NCI-H748 (cell line): ENCODE data around the gene LCAT.
A peak's percentile ranks its signal among the peaks of the same experiment; 100 is the strongest.
"Not testable (repeated sequence)": the region's sequence is repeated elsewhere in the genome, so short reads cannot be mapped to it uniquely, and the experiment has no call there.

Source experiments
- DNase-seq: peaks from one replicate; lab custom pipeline; 2025; ENCODE audit not compliant: unreplicated experiment; lab: John Stamatoyannopoulos, UW

The LCAT gene, protein sequence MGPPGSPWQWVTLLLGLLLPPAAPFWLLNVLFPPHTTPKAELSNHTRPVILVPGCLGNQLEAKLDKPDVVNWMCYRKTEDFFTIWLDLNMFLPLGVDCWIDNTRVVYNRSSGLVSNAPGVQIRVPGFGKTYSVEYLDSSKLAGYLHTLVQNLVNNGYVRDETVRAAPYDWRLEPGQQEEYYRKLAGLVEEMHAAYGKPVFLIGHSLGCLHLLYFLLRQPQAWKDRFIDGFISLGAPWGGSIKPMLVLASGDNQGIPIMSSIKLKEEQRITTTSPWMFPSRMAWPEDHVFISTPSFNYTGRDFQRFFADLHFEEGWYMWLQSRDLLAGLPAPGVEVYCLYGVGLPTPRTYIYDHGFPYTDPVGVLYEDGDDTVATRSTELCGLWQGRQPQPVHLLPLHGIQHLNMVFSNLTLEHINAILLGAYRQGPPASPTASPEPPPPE

DNA sequence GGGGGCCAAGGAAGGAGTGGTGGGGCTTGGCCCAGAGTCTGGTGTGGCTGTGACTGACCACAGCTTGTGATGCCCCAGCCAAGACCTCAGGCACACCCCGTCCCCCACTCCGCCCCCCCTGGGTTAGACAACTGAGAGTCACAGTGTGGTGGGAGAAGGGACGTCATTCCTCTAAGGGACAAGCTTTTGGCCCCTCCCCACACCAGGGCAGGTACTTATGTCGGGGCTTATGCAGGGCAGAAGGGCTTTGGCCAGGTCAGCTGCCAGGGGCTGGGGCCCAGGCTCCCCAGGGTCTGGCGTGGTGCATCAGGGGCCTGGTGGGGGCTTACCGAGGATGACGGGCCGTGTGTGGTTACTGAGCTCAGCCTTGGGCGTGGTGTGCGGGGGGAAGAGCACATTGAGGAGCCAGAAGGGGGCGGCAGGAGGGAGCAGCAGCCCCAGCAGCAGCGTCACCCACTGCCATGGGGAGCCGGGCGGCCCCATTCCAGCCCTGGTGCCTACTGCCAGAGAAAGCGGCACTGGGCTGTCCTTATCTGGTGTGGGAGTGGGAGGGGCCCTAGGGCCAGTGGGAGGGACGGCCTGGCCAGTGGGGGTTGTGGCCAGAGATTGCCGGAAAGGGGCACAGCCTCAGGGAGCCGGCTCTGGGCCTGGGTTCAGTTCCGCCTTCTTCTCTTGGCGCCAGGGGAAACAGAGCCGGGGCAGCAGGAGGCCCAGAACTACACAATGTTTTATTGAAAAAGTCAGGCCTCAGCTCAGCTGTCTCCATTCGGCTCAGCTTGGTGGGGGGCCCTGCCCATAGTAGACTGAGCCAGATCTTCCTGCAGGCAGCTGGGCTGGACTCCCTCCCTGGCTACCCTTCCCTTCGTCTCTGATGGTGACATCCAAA, at the start of gene LCAT:
TSS of gene LCAT (minus strand) at position 502 of the 886 bp plus-strand sequence. CDS start at position 483, 19 bp downstream.
- DNase-seq = no peak

DNA sequence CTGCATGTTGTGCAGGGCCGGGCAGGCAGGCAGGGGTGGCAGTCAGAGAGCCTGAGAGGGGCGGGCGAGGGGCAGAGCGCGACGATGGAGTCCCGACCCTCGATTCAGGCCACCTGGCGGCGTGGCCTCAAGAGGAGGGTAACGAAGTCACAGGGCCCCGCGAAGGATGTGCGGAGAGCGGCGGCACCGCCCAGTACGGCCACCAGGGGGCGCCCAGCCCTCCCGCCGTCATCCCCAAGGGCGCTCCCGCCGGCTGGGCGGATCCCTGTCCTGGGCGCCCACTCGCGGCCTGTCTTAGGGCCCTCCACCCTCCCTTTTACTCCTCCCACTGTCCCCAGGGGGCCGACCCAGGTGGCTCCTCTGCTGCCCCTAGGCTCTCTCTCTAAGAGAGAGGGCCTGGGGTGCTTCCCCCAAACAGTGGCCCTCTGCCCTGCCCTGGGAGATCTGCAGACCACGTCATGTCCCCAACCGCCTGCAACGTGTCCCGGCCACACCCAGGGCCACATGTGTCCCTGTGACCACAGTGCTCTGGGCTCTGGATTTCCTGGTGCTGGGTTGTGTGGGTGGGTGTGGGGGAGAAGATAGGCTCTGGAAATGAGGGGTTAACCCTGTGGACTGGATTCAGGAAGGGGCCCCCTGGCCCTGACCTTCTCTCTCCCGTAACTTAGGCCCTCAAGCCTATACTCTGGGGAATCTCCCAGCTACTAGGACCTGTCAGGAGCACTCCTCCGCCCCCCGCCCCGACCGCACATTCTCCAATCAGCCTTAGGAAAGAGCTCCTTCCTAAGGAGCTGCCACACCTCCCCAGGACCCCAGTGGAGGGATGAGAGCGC, 49.5 kb upstream of the LCAT start:
- DNase-seq = peak; percentile 56

DNA sequence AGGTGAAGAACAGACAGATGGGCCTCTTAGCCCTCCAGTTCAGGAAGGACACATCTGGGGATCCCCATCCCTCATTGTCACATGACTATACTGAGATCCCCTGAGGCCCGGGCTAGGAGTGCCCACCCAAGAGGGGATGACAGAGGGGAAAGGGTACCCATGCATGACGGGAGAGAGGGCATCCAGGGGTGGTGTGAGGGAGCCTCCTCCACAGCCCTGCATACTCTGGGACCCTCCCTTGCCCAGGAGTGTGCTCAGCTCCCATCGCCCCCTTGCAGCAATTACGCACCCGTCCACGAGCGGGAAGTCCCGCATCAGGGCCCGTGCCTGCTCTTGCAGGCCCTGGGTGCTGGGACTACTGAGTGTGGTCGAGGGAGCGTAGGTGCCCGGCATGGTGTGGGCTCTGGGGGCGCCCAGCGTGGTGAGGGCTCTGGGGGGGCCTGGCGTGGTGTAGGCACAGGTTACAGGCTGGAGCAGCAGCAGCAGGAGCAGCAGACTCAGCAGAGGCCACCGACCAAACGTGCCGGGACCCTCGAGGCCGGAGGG, 48.8 kb upstream of the LCAT start:
- no peak for DNase-seq

DNA sequence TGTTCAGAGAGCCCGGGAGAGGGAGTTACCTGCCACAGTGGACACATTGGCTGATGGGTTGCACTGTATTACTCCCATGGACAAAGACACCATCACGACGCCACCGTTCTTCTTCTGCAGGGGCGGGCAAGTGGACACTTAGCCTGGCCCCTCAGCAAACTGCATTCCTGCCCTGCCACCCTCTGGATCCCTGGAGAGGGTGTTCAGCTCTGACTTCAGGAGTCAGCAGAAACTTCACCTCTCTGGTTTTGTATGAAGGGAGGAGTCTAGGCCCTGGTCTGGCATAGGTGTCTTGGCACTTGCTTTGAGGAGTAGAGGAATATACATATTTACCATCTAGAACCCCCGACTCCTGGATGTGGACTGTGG, 46.1 kb upstream of the LCAT start:
- no peak for DNase-seq

DNA sequence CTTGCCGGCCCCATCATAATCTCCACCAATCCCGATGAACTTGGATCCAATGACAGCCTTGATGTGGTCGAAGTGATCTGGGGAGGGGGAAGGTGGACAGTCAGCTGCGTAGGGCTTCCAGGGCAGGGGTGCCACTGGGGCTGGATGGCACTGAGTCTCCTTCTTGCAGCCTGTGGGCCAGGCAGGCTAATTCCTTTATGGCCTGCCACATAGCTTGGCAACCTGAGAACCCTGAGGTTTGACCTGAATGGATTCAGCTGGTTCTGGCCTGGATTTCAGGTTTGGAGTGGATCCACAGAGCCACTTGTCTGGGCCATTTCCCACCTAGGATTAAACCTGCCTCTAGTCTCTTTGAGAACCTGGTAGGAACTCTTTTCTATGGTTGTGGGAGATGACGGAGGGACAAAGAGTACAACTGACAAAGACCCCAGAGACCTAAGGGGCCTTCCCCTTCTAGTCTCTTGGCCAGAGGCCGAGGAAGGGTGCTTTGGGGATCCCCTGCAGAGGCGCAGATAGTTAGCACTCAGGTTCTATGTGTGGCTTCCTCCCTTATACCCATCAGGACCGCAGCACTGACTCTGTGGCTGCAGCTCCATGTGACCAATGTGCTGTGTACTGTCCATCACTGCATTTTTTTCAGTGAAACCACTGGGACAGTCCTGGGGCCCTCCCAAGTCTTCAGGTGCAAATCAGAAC, 45.5 kb upstream of the LCAT start:
- no peak for DNase-seq

DNA sequence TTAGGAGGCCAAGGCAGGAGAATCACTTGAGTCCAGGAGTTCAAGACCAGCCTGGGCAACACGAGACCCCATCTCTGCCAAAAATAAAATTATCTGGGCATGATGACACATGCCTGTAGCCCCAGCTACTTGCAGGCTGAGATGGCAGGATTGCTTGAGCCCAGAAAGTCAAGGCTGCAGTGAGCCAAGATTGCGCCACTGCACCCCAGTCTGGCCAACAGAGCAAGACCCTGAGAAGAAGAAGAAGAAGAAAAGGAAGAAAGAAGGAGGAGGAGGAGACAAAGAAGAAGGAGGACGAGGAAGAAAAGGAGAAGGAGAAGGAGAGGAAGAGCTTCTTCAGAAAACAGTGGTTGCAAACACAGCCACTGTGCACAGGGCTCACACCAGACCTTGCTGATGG, 44.8 kb upstream of the LCAT start:
- no peak for DNase-seq

DNA sequence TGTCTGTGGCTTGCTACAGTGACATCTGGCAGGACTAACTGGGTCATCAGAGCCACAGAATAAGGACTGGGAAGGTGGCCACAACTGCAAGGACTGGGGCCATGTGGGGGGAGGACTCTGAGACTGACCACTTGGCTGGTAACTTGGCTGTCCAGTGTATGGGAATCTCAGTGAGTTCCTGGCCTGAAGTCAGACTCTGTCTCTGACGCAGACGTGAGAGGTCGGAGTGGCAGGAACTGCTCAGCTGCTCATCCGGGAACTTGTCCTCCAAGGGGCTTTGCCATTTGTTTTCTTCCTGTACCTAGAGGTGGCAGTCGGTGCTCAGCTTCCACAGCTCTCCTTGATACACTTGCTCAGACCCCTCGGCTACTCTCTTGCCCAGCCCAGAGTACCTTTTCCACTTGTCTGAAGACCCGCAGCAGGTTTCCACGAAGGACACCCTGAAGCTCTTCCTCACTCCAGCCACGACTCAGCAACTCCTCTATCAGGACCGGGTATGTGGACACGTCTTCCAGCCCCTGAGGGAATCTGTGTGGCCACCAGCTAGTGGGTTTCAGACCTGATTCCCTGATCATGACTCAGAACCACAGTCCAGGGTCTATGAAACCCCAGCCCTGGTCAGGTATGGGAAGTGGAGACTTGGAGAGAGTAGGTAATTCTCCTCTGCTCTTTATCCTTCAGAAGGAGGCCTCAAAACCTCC, 43.7 kb upstream of the LCAT start:
- no peak for DNase-seq

DNA sequence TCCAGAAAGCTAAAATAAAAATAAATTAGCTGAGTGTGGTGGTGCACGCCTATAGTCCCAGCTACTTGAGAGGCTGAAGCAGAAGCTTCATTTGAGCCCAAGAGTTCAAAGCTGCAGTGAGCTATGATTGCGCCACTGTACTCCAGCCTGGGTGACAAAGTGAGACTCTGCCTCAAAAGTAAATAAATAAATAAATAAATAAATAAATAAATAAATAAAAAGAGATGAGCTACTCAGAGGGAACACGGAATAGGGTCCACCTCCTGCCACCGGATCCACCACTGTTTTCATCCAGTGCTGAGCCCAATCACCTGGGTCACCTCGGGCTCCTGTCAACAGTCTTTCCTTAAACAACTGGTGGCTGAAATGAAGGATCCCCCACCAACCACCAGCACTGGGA, 43.0 kb upstream of the LCAT start:
- no peak for DNase-seq

DNA sequence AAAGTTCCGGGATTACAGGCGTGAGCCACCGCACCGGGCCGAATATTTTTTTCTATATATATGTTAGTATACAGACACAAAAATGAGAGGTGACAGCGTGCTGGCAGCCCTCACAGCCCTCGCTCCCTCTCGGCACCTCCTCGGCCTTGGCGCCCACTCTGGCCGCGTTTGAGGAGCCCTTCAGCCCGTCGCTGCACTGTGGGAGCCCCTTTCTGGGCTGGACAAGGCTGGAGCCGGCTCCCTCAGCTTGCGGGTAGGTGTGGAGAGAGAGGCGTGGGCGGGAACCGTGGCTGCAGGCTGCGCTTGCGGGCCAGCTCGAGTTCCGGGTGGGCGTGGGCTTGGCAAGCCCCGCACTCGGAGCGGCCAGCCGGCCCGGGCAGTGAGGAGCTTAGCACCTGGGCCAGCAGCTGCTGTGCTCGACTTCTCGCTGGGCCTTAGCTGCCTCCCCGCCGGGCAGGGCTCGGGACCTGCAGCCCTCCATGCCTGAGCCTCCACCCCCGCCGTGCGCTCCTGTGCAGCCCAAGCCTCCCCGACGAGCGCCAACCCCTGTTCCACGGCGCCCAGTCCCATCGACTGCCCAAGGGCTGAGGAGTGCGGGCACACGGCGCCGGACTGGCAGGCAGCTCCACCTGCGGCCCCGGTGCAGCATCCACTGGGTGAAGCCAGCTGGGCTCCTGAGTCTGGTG, 38.2 kb upstream of the LCAT start:
- DNase-seq = no peak

DNA sequence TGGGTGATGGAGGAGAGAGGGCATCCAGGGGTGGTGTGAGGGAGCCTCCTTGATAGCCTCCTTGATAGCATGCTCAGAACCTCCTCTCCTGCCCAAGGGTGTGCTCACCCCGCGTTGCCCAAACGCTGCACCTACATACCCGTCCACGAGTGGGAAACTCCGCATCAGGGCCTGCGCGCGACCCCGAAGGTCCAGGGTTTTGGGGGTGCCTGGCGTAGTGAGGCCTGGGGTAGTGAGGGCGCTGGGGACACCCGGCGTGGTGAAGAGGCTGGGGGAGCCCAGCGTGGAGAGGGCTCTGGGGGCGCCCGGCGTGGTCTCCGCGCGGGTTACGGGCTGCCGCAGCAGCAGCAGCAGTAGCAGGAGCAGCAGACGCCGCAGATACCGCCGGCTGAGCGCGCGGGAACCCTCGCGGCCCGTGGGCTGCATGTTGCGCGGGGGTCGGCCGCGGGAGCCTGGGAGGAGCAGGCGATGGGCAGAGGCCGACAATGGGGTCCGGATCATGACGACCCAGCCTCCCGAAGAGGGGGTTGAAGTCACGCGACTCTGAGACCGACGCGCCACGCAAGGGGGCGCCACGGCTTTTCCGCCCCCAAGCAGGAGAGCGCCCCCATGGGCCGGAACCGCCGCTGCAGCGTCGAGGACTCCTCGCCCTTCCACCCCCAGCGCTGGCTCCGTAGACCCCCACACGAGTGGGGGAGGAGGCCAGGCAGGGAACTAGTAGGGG, 36.2 kb upstream of the LCAT start, which contains the start of gene DPEP3:
TSS of gene DPEP3 (minus strand) at position 545 of the 724 bp plus-strand sequence. CDS start at position 426, 119 bp downstream.
- DNase-seq = no peak

DNA sequence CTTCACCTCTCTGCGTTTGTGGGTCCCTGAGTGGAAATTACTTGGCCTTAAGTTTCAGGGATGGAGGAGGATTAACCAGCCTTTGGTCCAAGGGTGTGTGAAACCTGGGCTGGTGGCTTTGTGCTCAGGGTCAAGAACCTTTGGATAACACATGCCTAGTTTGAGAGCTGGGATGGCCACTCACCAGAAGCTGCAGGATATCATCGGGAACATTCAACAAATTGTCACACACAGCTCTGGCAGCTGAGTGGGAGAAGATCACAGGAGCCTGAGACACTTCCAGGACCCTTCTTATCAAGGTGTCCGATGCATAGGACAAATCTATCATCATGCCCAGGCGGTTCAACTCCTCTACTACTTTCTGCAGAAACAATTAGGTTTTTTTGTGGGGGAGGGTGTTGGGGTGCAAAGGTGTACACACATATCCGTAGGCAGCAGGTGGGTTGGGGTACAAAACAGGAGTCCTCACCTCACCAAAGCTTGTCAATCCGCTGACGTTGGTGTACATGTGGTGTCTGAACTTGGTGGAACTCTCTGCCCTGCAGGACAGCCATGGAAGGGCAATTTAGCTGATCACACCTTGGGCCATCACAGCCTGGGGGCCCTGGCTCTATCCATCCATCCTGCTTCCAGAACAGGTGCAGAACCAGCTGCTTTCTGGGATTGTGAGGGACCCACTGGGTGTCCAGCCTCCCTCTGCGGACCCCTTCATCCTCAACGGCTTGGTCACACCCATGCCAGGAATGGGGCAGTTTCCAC, 33.7 kb upstream of the LCAT start:
- DNase-seq = no peak

DNA sequence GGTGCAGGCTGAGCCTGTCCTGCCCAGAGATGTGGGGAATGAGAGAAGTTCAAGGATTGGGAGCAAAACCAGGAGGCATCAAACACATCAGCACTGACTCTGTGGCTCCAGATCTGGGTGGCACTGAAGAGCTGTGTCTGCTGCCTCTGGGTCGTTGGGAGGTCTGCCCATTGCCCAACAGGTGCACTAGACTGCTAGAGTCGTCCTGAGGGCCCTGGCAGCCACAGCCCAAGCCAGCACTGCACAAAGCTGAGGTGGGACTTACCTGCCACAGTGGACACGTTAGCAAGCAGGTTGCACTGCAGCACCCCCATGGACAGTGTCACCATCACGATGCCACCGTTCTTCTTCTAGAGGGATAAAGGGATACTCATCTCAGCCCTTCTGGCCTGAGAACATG, 33.1 kb upstream of the LCAT start:
- DNase-seq = no peak

DNA sequence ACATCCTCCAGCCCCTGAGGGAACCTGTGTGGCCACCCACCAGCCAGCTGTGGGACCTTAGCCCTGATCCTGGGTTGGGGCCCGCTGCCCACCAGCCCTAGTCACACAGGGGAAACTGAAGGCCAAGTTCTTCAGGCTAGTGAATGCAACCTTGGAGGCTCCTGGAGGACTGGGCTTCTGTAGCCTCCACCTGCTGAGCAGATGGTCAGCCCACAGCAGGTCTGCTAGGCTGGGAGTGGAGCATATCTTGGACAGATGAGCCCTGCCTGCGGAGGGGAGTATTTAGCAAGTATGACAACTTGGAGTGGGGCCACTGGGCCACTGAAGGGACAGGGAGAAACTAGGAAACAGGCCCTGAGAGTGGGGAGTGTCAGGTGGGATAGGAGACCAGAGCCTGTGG, 32.3 kb upstream of the LCAT start:
- DNase-seq = no peak

DNA sequence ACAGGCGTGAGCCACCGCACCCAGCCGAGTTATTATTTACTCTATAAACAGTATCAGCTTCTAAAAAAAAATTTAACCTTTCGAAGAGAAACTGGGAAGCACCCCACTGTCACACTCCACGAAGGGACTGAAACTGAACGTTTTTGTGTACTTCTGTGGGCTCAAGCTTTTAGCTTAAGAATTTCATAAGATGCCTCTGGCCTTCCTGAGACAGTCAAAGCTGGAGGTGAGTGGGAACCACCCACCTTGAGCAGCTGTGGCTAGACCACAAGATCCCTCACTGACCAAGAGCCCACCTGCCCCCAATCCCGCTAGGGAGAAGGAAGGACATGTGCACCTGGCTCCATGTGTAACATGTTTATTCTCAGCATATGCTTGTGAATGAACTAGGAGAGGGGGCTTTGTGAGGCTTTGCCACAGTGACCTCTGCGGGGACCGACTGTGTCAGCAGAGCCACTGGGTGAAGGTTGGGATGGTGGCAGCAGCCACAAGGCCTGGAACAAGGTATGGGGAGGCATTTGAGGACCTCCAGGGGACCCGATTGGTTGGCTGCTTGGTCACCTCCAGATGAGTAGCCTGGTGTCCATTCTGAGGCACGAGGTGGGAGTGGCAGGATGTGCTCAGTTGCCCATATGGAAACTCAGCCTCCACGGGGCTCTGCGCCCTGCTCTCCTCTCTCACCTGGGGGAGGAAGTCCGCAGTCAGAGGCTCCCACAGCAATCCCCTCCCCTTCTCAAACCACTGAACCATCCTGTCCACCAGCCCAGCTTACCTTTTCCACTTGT, 31.6 kb upstream of the LCAT start:
- no peak for DNase-seq

DNA sequence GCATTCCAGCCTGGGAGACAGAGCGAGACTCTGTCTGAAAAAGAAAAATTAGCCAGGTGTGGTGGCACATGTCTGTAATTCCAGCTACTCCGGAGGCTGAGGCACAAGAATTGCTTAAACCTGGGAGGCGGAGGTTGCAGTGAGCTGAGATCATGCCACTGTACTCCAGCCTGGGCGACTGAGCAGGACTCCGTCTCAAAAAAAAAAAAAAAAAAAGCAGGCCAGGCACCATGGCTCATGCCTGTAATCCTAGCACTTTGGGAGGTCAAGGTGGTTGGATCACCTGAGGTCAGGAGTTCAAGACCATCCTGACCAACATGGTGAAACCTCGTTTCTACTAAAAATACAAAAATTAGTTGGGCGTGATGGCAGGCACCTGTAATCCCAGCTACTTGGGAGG, 28.4 kb upstream of the LCAT start:
- not testable (repeated sequence) for DNase-seq

DNA sequence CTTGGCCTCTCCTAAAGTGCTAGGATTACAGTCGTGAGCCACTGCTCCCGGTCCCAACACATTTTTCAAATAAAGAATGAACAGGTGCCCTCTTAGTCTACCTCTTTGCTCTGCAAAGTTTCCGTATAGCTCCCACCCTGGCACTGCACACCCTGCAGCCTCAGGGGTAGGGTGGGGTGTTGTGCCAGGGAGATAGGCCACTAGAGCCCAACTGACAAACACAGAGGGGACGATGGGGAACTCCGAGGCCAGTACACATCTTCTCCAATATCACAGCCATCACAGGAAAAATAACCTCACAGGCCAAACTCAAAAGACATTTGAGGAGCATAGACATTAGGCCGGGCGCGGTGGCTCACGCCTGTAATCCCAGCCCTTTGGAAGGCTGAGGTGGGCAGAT, 27.2 kb upstream of the LCAT start:
- no peak for DNase-seq
